Measurements from ENCODE around the gene UGT1A4. TPM values are rescaled to one million over a fixed set of nuclear protein-coding genes. Genes with fewer than 3 reads are reported as not detected.

Gene UGT1A4
- total and polyA plus RNA-seq, 10 of the 15 experiments (the other 5 are each of a cell fraction or from before 2014, with no cell fraction given), result not detected

DNA sequence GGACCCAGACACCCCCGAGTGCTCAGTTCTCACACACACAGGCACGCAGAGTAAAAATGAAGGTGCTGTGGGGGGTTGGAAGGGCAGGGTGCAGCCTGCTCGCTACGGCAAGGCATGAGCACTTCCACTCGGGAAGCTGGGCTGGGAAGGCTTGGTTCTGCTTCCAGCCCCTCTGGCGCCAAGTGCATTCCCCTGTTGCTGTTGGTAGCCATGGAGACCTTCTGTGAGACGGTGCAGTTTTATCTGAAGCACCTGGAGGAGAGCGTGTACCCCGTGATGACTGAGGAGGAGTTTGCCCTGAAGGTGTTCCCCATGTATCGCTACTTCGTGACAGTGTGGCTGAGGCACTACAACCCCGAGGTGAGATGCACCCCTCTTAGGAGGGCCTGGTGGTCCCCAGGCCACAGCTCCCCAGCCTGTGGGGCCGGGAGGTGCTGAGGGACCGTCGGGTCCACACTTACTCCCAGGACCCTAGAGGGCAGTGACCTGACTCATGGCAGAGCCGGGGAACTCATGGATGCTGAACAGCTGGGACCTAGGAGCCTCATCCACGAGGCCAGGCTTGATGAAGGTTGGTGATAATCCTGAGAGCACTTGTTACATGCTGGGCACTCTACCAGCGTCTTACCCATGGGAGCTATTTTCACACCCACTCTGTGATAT is 75.1 kb downstream of the UGT1A4 start:
- FAIRE-seq (no peak), DNase-seq (ENCODE audit: low read depth, low spot score) (no peak), ATAC-seq (no peak)
- Histone ChIP-seq H3K4me2 (ENCODE audit: control insufficient read depth, insufficient read depth) (no peak overlapping the region), H3K4me3 (no peak overlapping the region), H3K79me2 (ENCODE audit: control insufficient read depth, insufficient read depth, low read length) (no peaks in the 10 kb centered on the region), H3K9me3 (replicated peaks; ENCODE audit: control insufficient read depth, insufficient read depth, low read length) (no peaks in the 10 kb centered on the region), H3K9ac (ENCODE audit: control insufficient read depth, insufficient read depth, low read length) (no peak overlapping the region), H3K27ac (ENCODE audit: control insufficient read depth, insufficient read depth) (no peak overlapping the region), H2AFZ (ENCODE audit: control insufficient read depth, low read depth, low read length) (no peak overlapping the region), H3K4me1 (ENCODE audit: control insufficient read depth, insufficient read depth, low read length) (no peaks in the 10 kb centered on the region), H3K36me3 (ENCODE audit: control insufficient read depth in 2 of 2, insufficient read depth in 2 of 2, low read length in 1 of 2) (no peaks in the 10 kb centered on the region), H4K20me1 (ENCODE audit: control insufficient read depth, insufficient read depth) (no peaks in the 10 kb centered on the region), H3K27me3 (replicated peaks in 1 of 2; ENCODE audit: control insufficient read depth in 2 of 2, insufficient read depth in 2 of 2, low read length in 1 of 2) (no peaks in the 10 kb centered on the region; a peak in 2 of 4 replicates)
- no TSS peak for BruUV-seq (replicated peaks)
- in situ Hi-C loops (cut with MboI) (no loop called here), intact Hi-C loops (cut with micrococcal nuclease; ENCODE audit: unreplicated experiment) (no loop called here)
- RAD21 ChIA-PET (ENCODE audit: unreplicated experiment), result no interaction called here
- SMC1A ChIA-PET (ENCODE audit: uncharacterized antibody, unreplicated experiment), result no interaction called here
- 26% methylated on average over 18 of the region's 18 CpGs for WGBS (ENCODE audit: insufficient coverage, insufficient replicate concordance, low lambda C conversion rate, missing lambda C conversion rate)
- no peak for TF ChIP-seq RUNX3 (IDR thresholded peaks at IDR 0.05; ENCODE audit: low read length)
- TF ChIP-seq EED (IDR thresholded peaks at IDR 0.05; ENCODE audit: low read depth), result no peak
- TF ChIP-seq, protein P1, sequence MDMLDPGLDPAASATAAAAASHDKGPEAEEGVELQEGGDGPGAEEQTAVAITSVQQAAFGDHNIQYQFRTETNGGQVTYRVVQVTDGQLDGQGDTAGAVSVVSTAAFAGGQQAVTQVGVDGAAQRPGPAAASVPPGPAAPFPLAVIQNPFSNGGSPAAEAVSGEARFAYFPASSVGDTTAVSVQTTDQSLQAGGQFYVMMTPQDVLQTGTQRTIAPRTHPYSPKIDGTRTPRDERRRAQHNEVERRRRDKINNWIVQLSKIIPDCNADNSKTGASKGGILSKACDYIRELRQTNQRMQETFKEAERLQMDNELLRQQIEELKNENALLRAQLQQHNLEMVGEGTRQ (IDR thresholded peaks at IDR 0.05; ENCODE audit: borderline replicate concordance, low read depth, low read length), result no peak
- no peak for TF ChIP-seq TARDBP (IDR thresholded peaks at IDR 0.05; ENCODE audit: borderline replicate concordance)
- no peak for TF ChIP-seq TAF1 (IDR thresholded peaks at IDR 0.05; ENCODE audit: borderline replicate concordance, low read depth, low read length)
- CTCF ChIA-PET, result interaction anchor here (0.6 kb wide), 1 partner anchor 732 kb away, joined by 3 read pairs; no protein-coding TSS in a partner anchor
- POLR2A ChIA-PET, result no interaction called here

DNA sequence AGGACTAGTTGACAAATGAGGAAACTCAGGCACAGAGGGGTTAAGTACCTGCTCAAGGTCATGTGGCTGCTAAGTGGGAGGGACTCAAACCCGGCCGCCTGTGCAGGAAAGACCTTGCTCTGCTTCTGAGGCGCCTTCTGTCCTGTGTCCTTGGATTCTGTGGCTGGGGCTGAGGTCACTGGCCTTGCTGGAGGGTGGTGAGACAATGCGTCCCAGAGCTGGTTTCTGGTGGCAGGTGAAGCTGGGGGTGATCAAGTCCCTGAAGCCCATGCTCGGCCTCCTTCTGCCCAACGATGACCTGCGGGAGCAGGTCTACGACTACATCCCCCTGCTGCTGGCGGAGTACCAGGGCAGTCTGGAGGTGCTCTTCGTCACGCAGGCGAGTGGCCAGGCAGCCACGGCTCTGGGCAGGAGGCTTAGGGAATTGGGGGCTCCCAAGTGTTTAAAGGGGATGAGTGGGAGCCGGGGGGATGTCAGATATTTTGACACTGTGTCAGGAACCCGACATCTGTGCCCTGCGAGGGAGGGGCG is 75.7 kb downstream of the UGT1A4 start:
- ATAC-seq, result no peak
- no peak overlapping the region for H2AFZ ChIP-seq (ENCODE audit: control insufficient read depth, low read depth, low read length)
- no peaks in the 10 kb centered on the region for H4K20me1 ChIP-seq (ENCODE audit: control insufficient read depth, insufficient read depth)
- H3K27me3 ChIP-seq (replicated peaks in 1 of 2; ENCODE audit: control insufficient read depth in 2 of 2, insufficient read depth in 2 of 2, low read length in 1 of 2), result no peaks in the 10 kb centered on the region; a peak in 2 of 4 replicates
- no peaks in the 10 kb centered on the region for H3K36me3 ChIP-seq (ENCODE audit: control insufficient read depth in 2 of 2, insufficient read depth in 2 of 2, low read length in 1 of 2)
- no peaks in the 10 kb centered on the region for H3K9me3 ChIP-seq (replicated peaks; ENCODE audit: control insufficient read depth, insufficient read depth, low read length)
- H3K4me3 ChIP-seq, result no peak overlapping the region
- SMC1A ChIA-PET (ENCODE audit: uncharacterized antibody, unreplicated experiment), result no interaction called here
- no peak for FAIRE-seq
- no peaks in the 10 kb centered on the region for H3K4me1 ChIP-seq (ENCODE audit: control insufficient read depth, insufficient read depth, low read length)
- in situ Hi-C loops (cut with MboI), result no loop called here
- POLR2A ChIA-PET, result no interaction called here
- no peak overlapping the region for H3K4me2 ChIP-seq (ENCODE audit: control insufficient read depth, insufficient read depth)
- CTCF ChIA-PET, result interaction anchor here (0.6 kb wide), 1 partner anchor 732 kb away, joined by 3 read pairs; no protein-coding TSS in a partner anchor
- DNase-seq (ENCODE audit: low read depth, low spot score), result no peak
- WGBS (ENCODE audit: insufficient coverage, insufficient replicate concordance, low lambda C conversion rate, missing lambda C conversion rate), result 19% methylated on average over 14 of the region's 17 CpGs
- BruUV-seq (replicated peaks), result no TSS peak
- no peak overlapping the region for H3K27ac ChIP-seq (ENCODE audit: control insufficient read depth, insufficient read depth)
- no peaks in the 10 kb centered on the region for H3K79me2 ChIP-seq (ENCODE audit: control insufficient read depth, insufficient read depth, low read length)
- intact Hi-C loops (cut with micrococcal nuclease; ENCODE audit: unreplicated experiment), result no loop called here
- no peak overlapping the region for H3K9ac ChIP-seq (ENCODE audit: control insufficient read depth, insufficient read depth, low read length)
- RAD21 ChIA-PET (ENCODE audit: unreplicated experiment), result no interaction called here
- TF ChIP-seq HDGF (IDR thresholded peaks at IDR 0.05) (no peak), JUNB (IDR thresholded peaks at IDR 0.05) (no peak), ZZZ3 (IDR thresholded peaks at IDR 0.05; ENCODE audit: control insufficient read depth, insufficient read length, low read depth) (no peak), YY1 (IDR thresholded peaks at IDR 0.05; ENCODE audit: low read depth, low read length) (no peak)
- TF ChIP-seq, protein P2, sequence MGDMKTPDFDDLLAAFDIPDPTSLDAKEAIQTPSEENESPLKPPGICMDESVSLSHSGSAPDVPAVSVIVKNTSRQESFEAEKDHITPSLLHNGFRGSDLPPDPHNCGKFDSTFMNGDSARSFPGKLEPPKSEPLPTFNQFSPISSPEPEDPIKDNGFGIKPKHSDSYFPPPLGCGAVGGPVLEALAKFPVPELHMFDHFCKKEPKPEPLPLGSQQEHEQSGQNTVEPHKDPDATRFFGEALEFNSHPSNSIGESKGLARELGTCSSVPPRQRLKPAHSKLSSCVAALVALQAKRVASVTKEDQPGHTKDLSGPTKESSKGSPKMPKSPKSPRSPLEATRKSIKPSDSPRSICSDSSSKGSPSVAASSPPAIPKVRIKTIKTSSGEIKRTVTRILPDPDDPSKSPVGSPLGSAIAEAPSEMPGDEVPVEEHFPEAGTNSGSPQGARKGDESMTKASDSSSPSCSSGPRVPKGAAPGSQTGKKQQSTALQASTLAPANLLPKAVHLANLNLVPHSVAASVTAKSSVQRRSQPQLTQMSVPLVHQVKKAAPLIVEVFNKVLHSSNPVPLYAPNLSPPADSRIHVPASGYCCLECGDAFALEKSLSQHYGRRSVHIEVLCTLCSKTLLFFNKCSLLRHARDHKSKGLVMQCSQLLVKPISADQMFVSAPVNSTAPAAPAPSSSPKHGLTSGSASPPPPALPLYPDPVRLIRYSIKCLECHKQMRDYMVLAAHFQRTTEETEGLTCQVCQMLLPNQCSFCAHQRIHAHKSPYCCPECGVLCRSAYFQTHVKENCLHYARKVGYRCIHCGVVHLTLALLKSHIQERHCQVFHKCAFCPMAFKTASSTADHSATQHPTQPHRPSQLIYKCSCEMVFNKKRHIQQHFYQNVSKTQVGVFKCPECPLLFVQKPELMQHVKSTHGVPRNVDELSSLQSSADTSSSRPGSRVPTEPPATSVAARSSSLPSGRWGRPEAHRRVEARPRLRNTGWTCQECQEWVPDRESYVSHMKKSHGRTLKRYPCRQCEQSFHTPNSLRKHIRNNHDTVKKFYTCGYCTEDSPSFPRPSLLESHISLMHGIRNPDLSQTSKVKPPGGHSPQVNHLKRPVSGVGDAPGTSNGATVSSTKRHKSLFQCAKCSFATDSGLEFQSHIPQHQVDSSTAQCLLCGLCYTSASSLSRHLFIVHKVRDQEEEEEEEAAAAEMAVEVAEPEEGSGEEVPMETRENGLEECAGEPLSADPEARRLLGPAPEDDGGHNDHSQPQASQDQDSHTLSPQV (IDR thresholded peaks at IDR 0.05), result no peak
- TF ChIP-seq, protein P3, sequence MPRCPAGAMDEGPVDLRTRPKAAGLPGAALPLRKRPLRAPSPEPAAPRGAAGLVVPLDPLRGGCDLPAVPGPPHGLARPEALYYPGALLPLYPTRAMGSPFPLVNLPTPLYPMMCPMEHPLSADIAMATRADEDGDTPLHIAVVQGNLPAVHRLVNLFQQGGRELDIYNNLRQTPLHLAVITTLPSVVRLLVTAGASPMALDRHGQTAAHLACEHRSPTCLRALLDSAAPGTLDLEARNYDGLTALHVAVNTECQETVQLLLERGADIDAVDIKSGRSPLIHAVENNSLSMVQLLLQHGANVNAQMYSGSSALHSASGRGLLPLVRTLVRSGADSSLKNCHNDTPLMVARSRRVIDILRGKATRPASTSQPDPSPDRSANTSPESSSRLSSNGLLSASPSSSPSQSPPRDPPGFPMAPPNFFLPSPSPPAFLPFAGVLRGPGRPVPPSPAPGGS (IDR thresholded peaks at IDR 0.05; ENCODE audit: borderline replicate concordance, insufficient read depth, low read depth, low read length, poor library complexity, severe bottlenecking), result no peak

Data from GM12878 (cell line).